AG04450 (cell line): ENCODE data around the gene RGS9BP. TPM values are rescaled to one million over a fixed set of nuclear protein-coding genes. Genes with fewer than 3 reads are reported as not detected.

Experiments
- CTCF ChIA-PET: fragments of 300-600, 350-600 bp; formaldehyde crosslinking; extraction: SDS; loops from one replicate; lab custom pipeline; 2022; ENCODE audit warnings: antibody characterized with exemption, inconsistent platforms; lab: Charles Lee
- POLR2A ChIA-PET: fragments of 350-600 bp; formaldehyde crosslinking; extraction: SDS; loops from one replicate; lab custom pipeline; 2021; ENCODE audit warnings: antibody characterized with exemption, inconsistent platforms; lab: Yijun Ruan, JAX
- DNase-seq: peaks from one replicate; pipeline ENCODE4 v3.0.0-alpha.2; 2011; ENCODE audit warnings: low read depth, low spot score
- H3K27ac ChIP-seq: one replicate; pipeline ENCODE4 v1.5.1; 2012; ENCODE audit warnings: low read depth, low read length, control low read depth
- H3K27me3 ChIP-seq: one replicate; pipeline ENCODE4 v1.6.0; 2012; ENCODE audit warnings: low read length; ENCODE audit not compliant: control insufficient read depth, insufficient read depth
- H3K4me3 ChIP-seq: 2 replicates; pipeline ENCODE4 v1.5.1; 2011; ENCODE audit warnings: mild to moderate bottlenecking, low read depth, low read length, control low read depth
- H3K9me3 ChIP-seq: 2 replicates; pipeline ENCODE4 v1.5.1; 2012; ENCODE audit warnings: low read length; ENCODE audit not compliant: control insufficient read depth, insufficient read depth
- polyA plus RNA-seq: library from polyadenylated mRNA; depleted of rRNA; stranded (reverse); fragments of >200 nt; gene quantifications from 2 replicates; pipeline ENCODE4 v1.2.3, GENCODE V29; 2011
- TF ChIP-seq, protein P1 (sequence below): IDR thresholded peaks from 2 replicates; pipeline ENCODE4 v1.5.1; 2011; ENCODE audit warnings: low read depth, low read length, control low read depth, inconsistent platforms

The RGS9BP gene
- polyA plus RNA-seq, 1 experiment = 0.07 TPM

DNA sequence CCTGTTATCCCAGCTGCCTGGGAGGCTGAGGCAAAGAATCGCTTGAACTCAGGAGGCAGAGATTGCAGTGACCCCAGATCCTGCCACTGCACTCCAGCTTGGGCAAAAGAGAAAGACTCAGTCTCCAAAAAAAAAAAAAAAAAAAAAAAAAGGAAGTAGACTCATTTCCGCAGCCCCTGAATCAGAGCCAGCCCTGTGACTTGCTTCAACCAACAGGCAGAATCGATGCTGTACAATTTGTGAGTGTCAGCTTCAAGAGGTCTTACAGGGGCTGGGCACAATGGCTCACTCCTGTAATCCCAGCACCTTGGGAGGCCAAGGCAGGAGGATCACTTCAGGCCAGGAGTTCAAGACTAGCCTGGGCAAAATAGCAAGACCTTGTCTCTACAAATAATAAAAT is 13.5 kb upstream of the RGS9BP start:
- TF ChIP-seq, protein P1, sequence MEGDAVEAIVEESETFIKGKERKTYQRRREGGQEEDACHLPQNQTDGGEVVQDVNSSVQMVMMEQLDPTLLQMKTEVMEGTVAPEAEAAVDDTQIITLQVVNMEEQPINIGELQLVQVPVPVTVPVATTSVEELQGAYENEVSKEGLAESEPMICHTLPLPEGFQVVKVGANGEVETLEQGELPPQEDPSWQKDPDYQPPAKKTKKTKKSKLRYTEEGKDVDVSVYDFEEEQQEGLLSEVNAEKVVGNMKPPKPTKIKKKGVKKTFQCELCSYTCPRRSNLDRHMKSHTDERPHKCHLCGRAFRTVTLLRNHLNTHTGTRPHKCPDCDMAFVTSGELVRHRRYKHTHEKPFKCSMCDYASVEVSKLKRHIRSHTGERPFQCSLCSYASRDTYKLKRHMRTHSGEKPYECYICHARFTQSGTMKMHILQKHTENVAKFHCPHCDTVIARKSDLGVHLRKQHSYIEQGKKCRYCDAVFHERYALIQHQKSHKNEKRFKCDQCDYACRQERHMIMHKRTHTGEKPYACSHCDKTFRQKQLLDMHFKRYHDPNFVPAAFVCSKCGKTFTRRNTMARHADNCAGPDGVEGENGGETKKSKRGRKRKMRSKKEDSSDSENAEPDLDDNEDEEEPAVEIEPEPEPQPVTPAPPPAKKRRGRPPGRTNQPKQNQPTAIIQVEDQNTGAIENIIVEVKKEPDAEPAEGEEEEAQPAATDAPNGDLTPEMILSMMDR = no peak
- Histone ChIP-seq H3K27ac (no peak overlapping the region), H3K9me3 (no peaks in the 10 kb centered on the region), H3K27me3 (no peaks in the 10 kb centered on the region), H3K4me3 (no peak overlapping the region)
- POLR2A ChIA-PET = interaction anchor here (0.7 kb wide), 1 partner anchor 9 kb away, joined by 11 read pairs; no protein-coding TSS in a partner anchor
- CTCF ChIA-PET = interaction anchor here (0.7 kb wide), 1 partner anchor 399 kb away, joined by 6 read pairs; no protein-coding TSS in a partner anchor
- no peak for DNase-seq

DNA sequence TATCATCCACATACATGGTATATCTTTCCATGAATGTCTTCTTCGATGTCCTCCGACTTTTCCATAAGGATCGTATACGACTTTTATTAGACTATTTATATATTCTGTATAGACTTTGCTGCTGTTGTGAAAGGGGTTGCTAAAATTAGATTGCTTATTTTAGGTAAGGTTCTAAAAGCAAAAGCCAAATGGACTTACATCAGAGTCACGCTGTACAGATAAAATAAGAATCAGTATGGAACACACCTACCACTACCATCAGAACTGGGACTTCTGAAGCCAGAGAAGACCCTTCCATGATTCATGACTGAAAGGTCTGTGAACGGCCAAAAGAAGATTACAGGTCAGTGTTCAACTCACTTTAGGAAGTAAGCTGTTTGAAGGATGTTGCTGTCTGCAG is 9.6 kb upstream of the RGS9BP start:
- TF ChIP-seq, protein P1 = no peak
- H3K27ac ChIP-seq = no peak overlapping the region
- H3K9me3 ChIP-seq = no peaks in the 10 kb centered on the region
- DNase-seq = no peak
- no peaks in the 10 kb centered on the region for H3K27me3 ChIP-seq
- H3K4me3 ChIP-seq = no peak overlapping the region
- ChIA-PET CTCF (interaction anchor here (0.6 kb wide), 1 partner anchor 10 kb away, joined by 3 read pairs; no protein-coding TSS in a partner anchor), POLR2A (no interaction called here)

DNA sequence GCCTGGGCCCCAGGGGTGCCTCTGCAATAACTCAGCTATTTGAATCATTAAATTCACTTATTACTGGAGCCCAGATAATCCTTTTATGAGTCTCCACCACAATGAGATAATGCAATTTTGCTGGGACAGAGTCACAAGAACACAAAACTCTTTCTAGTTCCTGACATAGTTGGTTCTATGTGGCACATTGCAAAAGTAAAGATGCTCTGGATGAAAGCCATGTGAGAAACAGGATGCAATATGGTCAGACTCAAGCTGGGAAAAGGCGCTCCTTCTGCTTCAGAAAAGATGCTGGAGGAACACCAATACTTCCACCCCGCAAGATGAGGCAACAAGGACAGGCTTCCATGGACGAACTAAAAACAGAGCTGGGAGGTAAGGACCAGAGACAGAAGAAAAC is 6.3 kb upstream of the RGS9BP start:
- no peaks in the 10 kb centered on the region for H3K27me3 ChIP-seq
- TF ChIP-seq, protein P1 = no peak
- no peak overlapping the region for H3K27ac ChIP-seq
- POLR2A ChIA-PET = no interaction called here
- no peak for DNase-seq
- CTCF ChIA-PET = no interaction called here
- H3K9me3 ChIP-seq = no peaks in the 10 kb centered on the region; the same call in 1 of the 2 replicates
- no peak overlapping the region for H3K4me3 ChIP-seq

DNA sequence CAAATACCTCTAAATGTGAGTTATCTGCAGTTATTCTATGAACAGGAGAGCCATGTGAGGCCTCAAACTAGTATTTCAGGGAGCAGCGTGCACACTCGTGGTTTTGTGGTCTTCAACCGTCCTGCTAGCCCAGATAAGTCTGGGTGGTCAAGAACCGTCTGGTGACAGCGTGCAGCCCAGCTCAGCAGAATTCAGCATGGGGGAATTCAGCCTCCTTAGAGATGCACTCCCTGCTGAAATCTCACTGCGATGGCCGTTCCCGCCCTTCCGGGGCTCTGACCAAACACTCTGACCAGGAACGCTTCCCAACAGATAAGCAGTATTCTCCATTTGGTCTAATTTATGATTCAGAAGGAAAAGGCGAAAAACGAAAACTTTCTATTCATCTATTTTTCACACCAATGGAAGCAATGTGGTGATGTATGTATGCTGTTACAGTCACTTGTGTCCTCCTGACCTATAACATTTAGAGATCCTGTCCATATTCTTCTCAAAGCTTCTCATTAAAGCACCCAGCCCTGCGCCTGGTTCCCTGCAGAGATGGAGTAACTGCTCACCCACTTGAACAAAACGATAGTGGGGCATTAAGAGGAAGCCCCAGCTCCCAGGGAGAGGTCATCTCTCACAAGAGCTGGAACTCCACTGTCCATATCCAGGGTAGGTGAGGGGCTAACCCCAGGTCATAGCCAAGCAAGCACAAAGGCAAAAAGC is 3.6 kb upstream of the RGS9BP start:
- DNase-seq = no peak
- ChIA-PET CTCF (interaction anchor here (0.6 kb wide), 1 partner anchor 102 kb away, joined by 3 read pairs; no protein-coding TSS in a partner anchor), POLR2A (interaction anchor here (0.6 kb wide), 1 partner anchor 10 kb away, joined by 11 read pairs; no protein-coding TSS in a partner anchor)
- peaks cover 12% of the 10 kb centered on the region for H3K27me3 ChIP-seq
- TF ChIP-seq, protein P1 = no peak
- no peak overlapping the region for H3K4me3 ChIP-seq
- H3K9me3 ChIP-seq = no peaks in the 10 kb centered on the region; the same call in 1 of the 2 replicates
- no peak overlapping the region for H3K27ac ChIP-seq

DNA sequence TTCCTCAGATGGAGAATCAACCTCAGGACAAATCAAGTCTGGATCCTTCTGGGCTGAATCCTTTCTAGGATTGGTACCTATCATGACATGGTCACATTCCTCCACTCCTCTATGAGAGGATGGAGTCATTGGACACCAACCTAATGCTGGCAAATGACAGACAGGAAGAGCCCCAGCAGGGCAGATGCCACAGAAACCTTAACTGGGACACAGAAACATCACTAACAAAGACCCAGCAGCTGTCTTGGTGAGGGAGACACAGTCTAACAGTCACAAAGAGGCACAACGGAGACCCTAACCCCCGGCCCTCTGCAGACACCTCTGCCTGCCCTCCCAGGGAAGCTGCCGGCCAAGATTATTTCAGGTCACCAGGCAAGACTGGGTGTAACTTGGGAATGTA is 2.8 kb upstream of the RGS9BP start:
- TF ChIP-seq, protein P1 = no peak
- H3K27ac ChIP-seq = no peak overlapping the region
- no peak overlapping the region for H3K4me3 ChIP-seq
- no peaks in the 10 kb centered on the region; the same call in 1 of the 2 replicates for H3K9me3 ChIP-seq
- CTCF ChIA-PET = no interaction called here
- peaks cover 19% of the 10 kb centered on the region for H3K27me3 ChIP-seq
- POLR2A ChIA-PET = no interaction called here
- DNase-seq = no peak
